ENCODE results near the gene RBMX.

The RBMX gene

GRCh38 chrX:136828830-136829229 is 51.7 kb downstream of the RBMX start:
- DNase-seq: no peak

GRCh38 chrX:136827026-136827425 is 53.5 kb downstream of the RBMX start:
- DNase-seq: no peak

- no peak for DNase-seq
These were observed 54.8 kb downstream of the RBMX start for GRCh38 chrX:136825771-136826170.

Data from CD4-positive, alpha-beta T cell treated with Interleukin-10 for 1 hour (primary cell).